Immature natural killer cell (primary cell): ENCODE data around the gene PLD1. TPM values are rescaled to one million over a fixed set of nuclear protein-coding genes. Genes with fewer than 3 reads are reported as not detected.
"Not testable (repeated sequence)": the region's sequence is repeated elsewhere in the genome, so short reads cannot be mapped to it uniquely, and the experiment has no call there.

ENCODE experiments used
- DNase-seq, 3 donors: peaks; one replicate each; pipeline ENCODE4 v3.0.0; 2022; ENCODE audit warnings: mixed read lengths in 1 of 3
- H3K27ac Mint-ChIP-seq, 6 donors: one replicate each; pipeline ENCODE4 v1.8.0; 2020; ENCODE audit warnings: mixed read lengths in 6 of 6, mild to moderate bottlenecking in 5 of 6, inconsistent platforms in 4 of 6, moderate library complexity in 3 of 6
- H3K27me3 Mint-ChIP-seq, 3 donors: one replicate each; pipeline ENCODE4 v1.8.0; 2020 to 2021; ENCODE audit warnings: low read depth in 3 of 3, mild to moderate bottlenecking in 3 of 3, mixed read lengths in 3 of 3, moderate library complexity in 3 of 3, inconsistent platforms in 1 of 3
- H3K36me3 Mint-ChIP-seq, 3 donors: one replicate each; pipeline ENCODE4 v1.8.0; 2020; ENCODE audit warnings: mixed read lengths in 3 of 3, inconsistent platforms in 2 of 3, mild to moderate bottlenecking in 2 of 3
- H3K4me1 Mint-ChIP-seq, 2 donors: one replicate each; pipeline ENCODE4 v1.8.0; 2020; ENCODE audit warnings: inconsistent platforms in 2 of 2, mild to moderate bottlenecking in 2 of 2, mixed read lengths in 2 of 2, moderate library complexity in 1 of 2
- H3K4me3 Mint-ChIP-seq, 5 donors: one replicate each; pipeline ENCODE4 v1.8.0; 2020; ENCODE audit warnings: mild to moderate bottlenecking in 5 of 5, mixed read lengths in 5 of 5, inconsistent platforms in 3 of 5, moderate library complexity in 3 of 5
- H3K9me3 Mint-ChIP-seq, 6 donors: one replicate each; pipeline ENCODE4 v1.8.0; 2020; ENCODE audit warnings: mild to moderate bottlenecking in 6 of 6, mixed read lengths in 6 of 6, inconsistent platforms in 4 of 6, moderate library complexity in 3 of 6
- polyA plus RNA-seq, 3 donors: library from polyadenylated mRNA; unstranded; fragments of 300-500 nt; fragmentation: Illumina TruSeq; gene quantifications; one replicate each; pipeline ENCODE4 v1.2.3, GENCODE V29; 2021

PLD1 gene
- polyA plus RNA-seq, 3 donors from 2014 or later, result 3.8 to 7.2 TPM; not detected in 1

GRCh38 chr3:171640520-171641412 lies 169.5 kb downstream of the PLD1 start:
- Mint-ChIP-seq H3K4me3 (no peak overlapping the region), H3K4me1 (no peaks in the 10 kb centered on the region), H3K9me3 (no peaks in the 10 kb centered on the region), H3K27ac (no peak overlapping the region), H3K27me3 (no peaks in the 10 kb centered on the region), H3K36me3 (peaks cover 3 to 19% (median 9%) of the 10 kb centered on the region in 3 donors)
- no peak for DNase-seq

DNA sequence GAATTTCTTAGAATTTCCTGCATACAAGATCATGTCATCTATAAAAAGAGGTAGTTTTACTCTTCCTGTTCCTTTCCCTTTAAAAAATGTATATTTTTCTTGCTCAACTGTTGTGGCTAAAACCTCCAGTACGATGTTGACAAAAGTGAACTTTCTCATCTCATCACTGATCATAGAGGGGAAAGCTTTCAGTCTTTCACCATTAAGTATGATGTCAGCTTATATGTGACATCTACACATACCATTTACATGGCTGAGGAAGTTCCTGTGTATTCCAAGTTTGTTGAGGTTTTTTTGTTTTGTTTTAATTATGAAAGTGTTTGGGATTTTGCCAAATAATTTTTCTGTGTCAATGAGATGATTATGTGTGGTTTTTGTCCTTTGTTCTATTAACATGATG lies 173.6 kb downstream of the PLD1 start:
- no peaks in the 10 kb centered on the region for H3K27me3 Mint-ChIP-seq
- H3K4me1 Mint-ChIP-seq, result no peaks in the 10 kb centered on the region
- peaks cover 3 to 18% (median 8%) of the 10 kb centered on the region in 3 donors for H3K36me3 Mint-ChIP-seq
- H3K4me3 Mint-ChIP-seq, result no peak overlapping the region
- DNase-seq, result no peak
- H3K27ac Mint-ChIP-seq, result no peak overlapping the region
- no peaks in the 10 kb centered on the region for H3K9me3 Mint-ChIP-seq

GRCh38 chr3:171632766-171633165 lies 177.5 kb downstream of the PLD1 start:
- H3K4me1 Mint-ChIP-seq, result no peaks in the 10 kb centered on the region
- DNase-seq, result no peak
- H3K9me3 Mint-ChIP-seq, result no peaks in the 10 kb centered on the region
- no peak overlapping the region for H3K27ac Mint-ChIP-seq
- peaks cover 0 to 7% (median 0%) of the 10 kb centered on the region in 3 donors for H3K36me3 Mint-ChIP-seq
- H3K27me3 Mint-ChIP-seq, result peaks cover 0 to 1% (median 0%) of the 10 kb centered on the region in 3 donors
- H3K4me3 Mint-ChIP-seq, result no peak overlapping the region

DNA sequence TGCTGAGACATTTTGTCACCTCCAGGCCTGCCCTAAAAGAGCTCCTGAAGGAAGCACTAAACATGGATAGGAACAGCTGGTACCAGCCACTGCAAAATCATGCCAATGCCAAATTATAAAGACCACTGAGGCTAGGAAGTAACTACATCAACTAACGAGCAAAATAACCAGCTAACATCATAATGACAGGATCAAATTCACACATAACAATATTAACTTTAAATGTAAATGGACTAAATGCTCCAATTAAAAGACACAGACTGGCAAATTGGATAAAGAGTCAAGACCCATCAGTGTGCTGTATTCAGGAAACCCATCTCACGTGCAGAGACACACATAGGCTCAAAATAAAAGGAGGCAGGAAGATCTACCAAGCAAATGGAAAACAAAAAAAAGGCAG lies 183.5 kb downstream of the PLD1 start:
- H3K27ac Mint-ChIP-seq, H3K4me1 Mint-ChIP-seq, H3K9me3 Mint-ChIP-seq, DNase-seq, H3K4me3 Mint-ChIP-seq, H3K27me3 Mint-ChIP-seq: not testable (repeated sequence)
- peaks cover 5 to 17% (median 15%) of the 10 kb centered on the region in 3 donors for H3K36me3 Mint-ChIP-seq

DNA sequence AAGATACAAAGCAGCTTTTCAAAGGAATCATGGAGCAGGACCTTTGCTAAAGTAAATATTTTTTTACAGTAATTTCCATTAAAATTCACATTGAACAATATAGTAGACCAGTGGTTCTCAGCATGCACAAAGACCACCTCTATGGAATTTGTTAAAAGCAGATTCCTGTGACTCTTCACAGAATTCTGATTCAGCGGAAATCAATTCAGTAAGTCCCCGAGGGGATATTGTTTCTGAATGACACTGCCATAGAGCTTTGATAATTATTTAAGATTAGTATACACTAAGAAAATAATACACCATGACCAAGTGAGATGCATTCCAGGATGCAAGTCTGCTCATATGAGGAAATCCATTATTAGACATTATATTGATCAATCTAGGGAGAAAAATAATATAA lies 188.2 kb downstream of the PLD1 start:
- H3K4me1 Mint-ChIP-seq, result peaks cover 3 to 21% of the 10 kb centered on the region in 2 donors
- no peak for DNase-seq
- H3K9me3 Mint-ChIP-seq, result no peaks in the 10 kb centered on the region
- peaks cover 5 to 31% (median 17%) of the 10 kb centered on the region in 3 donors for H3K36me3 Mint-ChIP-seq
- H3K27me3 Mint-ChIP-seq, result no peaks in the 10 kb centered on the region
- H3K27ac Mint-ChIP-seq, result no peak overlapping the region
- H3K4me3 Mint-ChIP-seq, result no peak overlapping the region

GRCh38 chr3:171620825-171621434 lies 189.4 kb downstream of the PLD1 start:
- no peaks in the 10 kb centered on the region for H3K27me3 Mint-ChIP-seq
- H3K4me3 Mint-ChIP-seq, result no peak overlapping the region
- H3K4me1 Mint-ChIP-seq, result peaks cover 3 to 21% of the 10 kb centered on the region in 2 donors
- peaks cover 5 to 37% (median 19%) of the 10 kb centered on the region in 3 donors for H3K36me3 Mint-ChIP-seq
- DNase-seq, result no peak
- no peak overlapping the region for H3K27ac Mint-ChIP-seq
- no peaks in the 10 kb centered on the region for H3K9me3 Mint-ChIP-seq

GRCh38 chr3:171616798-171617197 lies 193.5 kb downstream of the PLD1 start:
- Mint-ChIP-seq H3K27ac (no peak overlapping the region), H3K9me3 (no peaks in the 10 kb centered on the region), H3K4me3 (no peak overlapping the region), H3K36me3 (peaks cover 0 to 23% (median 12%) of the 10 kb centered on the region in 3 donors), H3K27me3 (no peaks in the 10 kb centered on the region), H3K4me1 (peaks cover 1 to 14% of the 10 kb centered on the region in 2 donors)
- no peak for DNase-seq

DNA sequence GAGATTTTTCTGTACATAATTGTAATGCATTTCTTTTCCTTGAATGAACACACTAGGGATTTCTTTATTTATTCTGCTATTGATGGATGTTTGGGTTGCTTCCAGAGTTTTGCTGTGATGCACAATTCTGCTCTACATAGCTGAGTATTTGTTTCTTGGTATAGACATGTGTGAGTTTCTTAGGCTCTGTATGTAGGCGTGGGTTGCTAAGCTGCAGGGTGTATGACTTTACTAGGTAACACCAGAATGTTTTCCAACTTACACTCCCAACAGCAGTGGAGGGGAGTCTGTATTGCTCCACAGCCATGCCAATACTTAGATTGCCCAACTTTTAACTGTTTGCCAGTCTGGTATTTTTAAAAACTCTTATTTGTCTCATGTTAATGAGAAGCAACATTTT lies 194.6 kb downstream of the PLD1 start:
- Mint-ChIP-seq H3K4me3 (no peak overlapping the region), H3K27ac (no peak overlapping the region)

DNA sequence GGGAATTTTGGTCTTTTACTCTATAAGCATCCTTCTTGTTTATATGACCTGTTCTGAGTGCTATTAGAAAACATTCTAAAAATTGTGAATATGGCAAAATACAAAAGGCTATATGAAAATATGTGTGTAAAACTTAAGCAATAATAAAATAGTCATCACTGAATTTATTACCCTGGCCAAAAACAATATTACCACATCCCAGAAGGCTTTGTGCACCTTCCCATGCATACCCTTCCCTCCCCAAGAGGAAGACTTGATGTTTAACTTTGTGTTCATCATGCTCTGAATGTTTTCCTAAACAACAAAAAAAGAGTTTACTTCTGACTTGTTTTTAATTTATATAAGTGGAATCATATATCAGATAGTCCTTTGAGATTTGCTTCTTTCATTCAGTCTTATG lies 195.0 kb downstream of the PLD1 start:
- Mint-ChIP-seq H3K4me3 (no peak overlapping the region), H3K36me3 (peaks cover 0 to 22% (median 21%) of the 10 kb centered on the region in 3 donors), H3K4me1 (peaks cover 1 to 14% of the 10 kb centered on the region in 2 donors), H3K27me3 (no peaks in the 10 kb centered on the region), H3K27ac (no peak overlapping the region), H3K9me3 (no peaks in the 10 kb centered on the region)
- no peak for DNase-seq

More for the DNA sequence above, 194.6 kb downstream of the PLD1 start:
- no peak for DNase-seq
- no peaks in the 10 kb centered on the region for H3K27me3 Mint-ChIP-seq
- H3K36me3 Mint-ChIP-seq, result peaks cover 0 to 20% (median 19%) of the 10 kb centered on the region in 3 donors
- peaks cover 1 to 14% of the 10 kb centered on the region in 2 donors for H3K4me1 Mint-ChIP-seq
- no peaks in the 10 kb centered on the region for H3K9me3 Mint-ChIP-seq

DNA sequence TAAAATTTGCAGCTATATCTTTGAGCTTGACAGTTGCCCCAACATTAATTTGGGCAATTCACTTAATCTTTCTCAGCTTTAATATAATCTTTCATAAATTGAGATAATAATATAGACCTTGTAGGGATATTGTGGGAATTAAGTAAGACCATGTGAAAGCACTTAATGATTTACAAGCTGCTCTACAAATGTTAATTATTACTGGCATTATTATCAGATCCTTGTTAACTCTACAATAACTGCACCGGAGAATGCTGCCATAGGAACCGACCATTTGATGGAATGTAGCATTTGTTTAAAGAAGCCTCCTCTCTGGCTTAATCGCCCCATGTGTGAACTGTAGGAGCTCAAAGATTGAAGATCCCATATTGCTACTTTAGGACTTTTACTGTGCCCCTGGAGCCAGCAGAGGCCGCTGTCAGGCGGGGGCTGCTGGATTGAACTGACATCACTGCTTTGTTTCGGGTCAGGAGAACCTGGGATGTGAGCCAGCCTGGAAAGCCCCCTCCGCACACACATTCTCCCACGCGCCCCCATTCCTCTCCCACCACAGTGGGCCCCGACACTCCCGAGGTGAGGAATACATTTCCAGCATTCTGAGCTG lies 195.9 kb downstream of the PLD1 start:
- peaks cover 0 to 2% (median 0%) of the 10 kb centered on the region in 3 donors for H3K27me3 Mint-ChIP-seq
- DNase-seq, result no peak
- H3K27ac Mint-ChIP-seq, result no peak overlapping the region
- peaks cover 0 to 22% (median 21%) of the 10 kb centered on the region in 3 donors for H3K36me3 Mint-ChIP-seq
- H3K9me3 Mint-ChIP-seq, result no peaks in the 10 kb centered on the region
- peaks cover 1 to 9% of the 10 kb centered on the region in 2 donors for H3K4me1 Mint-ChIP-seq
- no peak overlapping the region for H3K4me3 Mint-ChIP-seq

DNA sequence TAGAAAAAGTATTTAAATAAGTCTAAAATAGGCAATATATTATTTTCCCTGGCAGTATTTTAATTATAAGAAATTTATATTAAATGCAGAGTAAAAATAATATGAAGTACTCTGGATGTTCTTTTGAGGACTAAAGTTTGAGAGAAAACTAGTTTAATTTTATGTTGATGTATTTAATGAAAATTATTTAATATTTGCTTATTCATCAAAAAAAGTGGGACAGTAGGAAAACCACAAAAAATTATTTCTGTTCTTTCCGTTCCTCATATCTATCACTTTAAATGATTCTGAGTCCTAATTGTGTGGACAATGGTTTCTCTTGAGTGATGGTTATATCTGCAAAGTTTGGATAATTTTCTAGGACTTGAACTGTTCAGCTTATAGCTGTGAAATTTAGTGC lies 202.8 kb downstream of the PLD1 start:
- H3K27me3 Mint-ChIP-seq, result peaks cover 0 to 2% (median 0%) of the 10 kb centered on the region in 3 donors
- no peaks in the 10 kb centered on the region for H3K9me3 Mint-ChIP-seq
- H3K27ac Mint-ChIP-seq, result no peak overlapping the region
- H3K4me3 Mint-ChIP-seq, result no peak overlapping the region
- no peaks in the 10 kb centered on the region for H3K4me1 Mint-ChIP-seq
- H3K36me3 Mint-ChIP-seq, result peaks cover 5 to 31% (median 26%) of the 10 kb centered on the region in 3 donors
- no peak for DNase-seq

DNA sequence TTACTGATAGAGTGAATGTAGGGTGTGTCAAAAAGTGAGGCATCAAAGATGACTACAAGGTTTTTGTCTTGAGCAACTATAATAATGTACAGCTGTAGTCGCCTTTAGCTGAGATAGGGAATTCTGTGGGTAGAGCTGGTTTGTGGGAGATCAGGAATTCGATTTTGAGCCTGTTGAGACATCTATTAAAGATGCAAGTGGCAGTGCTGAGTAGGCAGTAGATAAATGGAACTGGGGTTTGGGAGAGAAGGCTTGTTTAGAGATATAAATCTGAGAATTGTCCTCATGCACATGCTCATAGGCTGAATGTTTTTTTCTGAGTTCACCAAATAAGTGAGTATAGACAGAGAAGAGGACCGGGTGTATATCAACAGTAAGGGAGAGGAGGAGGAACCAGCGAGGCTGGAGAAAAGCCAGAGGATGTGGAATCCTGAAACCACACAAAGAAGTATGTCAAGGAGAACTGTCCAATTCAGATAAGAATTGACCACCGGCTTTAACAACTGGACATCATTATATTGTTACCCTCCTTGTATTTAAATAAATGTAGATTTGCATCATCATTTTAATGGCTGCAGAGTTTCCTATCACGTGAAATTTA lies 204.0 kb downstream of the PLD1 start:
- Mint-ChIP-seq H3K9me3 (no peaks in the 10 kb centered on the region), H3K27ac (no peak overlapping the region), H3K27me3 (peaks cover 0 to 2% (median 0%) of the 10 kb centered on the region in 3 donors), H3K36me3 (peaks cover 8 to 33% (median 28%) of the 10 kb centered on the region in 3 donors), H3K4me1 (no peaks in the 10 kb centered on the region), H3K4me3 (no peak overlapping the region)
- DNase-seq, result no peak

DNA sequence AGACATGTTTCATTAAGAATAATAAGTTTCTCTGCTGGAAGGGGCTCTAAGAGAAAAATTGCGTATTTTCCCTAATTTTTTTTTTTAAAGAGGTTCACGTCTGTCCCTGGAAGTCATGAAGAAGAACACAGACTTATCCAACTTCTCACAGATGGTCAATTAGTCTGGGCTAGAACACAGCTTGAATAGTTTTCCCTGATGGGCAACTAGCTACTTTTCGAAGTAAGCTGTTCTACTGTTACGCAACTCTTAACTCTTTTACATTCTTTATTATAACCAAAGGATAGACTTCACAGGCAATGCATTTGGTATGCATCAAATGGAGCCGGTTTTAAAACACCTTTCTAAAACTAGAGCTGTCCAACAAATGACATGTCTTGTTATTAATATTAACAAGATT lies 205.9 kb downstream of the PLD1 start:
- H3K4me3 Mint-ChIP-seq, result no peak overlapping the region
- H3K27ac Mint-ChIP-seq, result no peak overlapping the region
- H3K27me3 Mint-ChIP-seq, result no peaks in the 10 kb centered on the region
- no peaks in the 10 kb centered on the region for H3K4me1 Mint-ChIP-seq
- DNase-seq, result no peak
- H3K36me3 Mint-ChIP-seq, result peaks cover 8 to 26% (median 20%) of the 10 kb centered on the region in 3 donors
- no peaks in the 10 kb centered on the region for H3K9me3 Mint-ChIP-seq

DNA sequence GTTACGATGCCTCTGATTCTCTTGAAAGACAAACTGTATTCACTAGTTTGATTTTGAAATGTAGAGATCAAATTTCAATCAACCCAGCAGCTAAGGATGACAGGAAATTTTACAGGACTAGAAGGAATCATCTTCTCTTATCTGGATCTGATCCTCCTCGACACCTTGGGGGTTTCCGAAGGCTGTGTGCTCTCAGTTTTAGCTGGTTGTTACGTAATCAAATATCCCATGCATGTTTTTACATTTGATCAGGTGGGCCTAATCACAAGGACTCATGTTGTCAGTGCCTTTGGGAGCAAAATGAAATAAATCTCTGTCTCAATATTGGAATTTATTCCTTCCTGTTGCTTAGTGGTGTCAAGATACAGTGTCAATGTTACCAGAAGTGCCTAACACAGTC lies 208.2 kb downstream of the PLD1 start:
- no peak for DNase-seq
- H3K36me3 Mint-ChIP-seq, result peaks cover 8 to 17% (median 16%) of the 10 kb centered on the region in 3 donors
- no peak overlapping the region for H3K27ac Mint-ChIP-seq
- H3K4me3 Mint-ChIP-seq, result no peak overlapping the region
- H3K4me1 Mint-ChIP-seq, result no peaks in the 10 kb centered on the region
- H3K27me3 Mint-ChIP-seq, result no peaks in the 10 kb centered on the region
- H3K9me3 Mint-ChIP-seq, result no peaks in the 10 kb centered on the region
